ENCODE data around the gene PTCH1.

PTCH1 gene

GRCh38 chr9:95491543-95492320 is 25.0 kb downstream of the PTCH1 start:
- H3K4me1 ChIP-seq (ENCODE audit: control insufficient read depth in 1 of 2, insufficient read depth in 2 of 2, low read length in 2 of 2): peaks cover 20 to 23% of the 10 kb centered on the region in 2 donors
- H3K9me3 ChIP-seq (ENCODE audit: control insufficient read depth in 1 of 2, low read length in 2 of 2): no peaks in the 10 kb centered on the region
- no peak overlapping the region for H3K9ac ChIP-seq (ENCODE audit: low read depth in 1 of 2, low read length in 2 of 2)
- peak overlapping the region in 1 of 2 donors; percentile 6 for H3K4me3 ChIP-seq (ENCODE audit: low read depth in 1 of 2, low read length in 2 of 2)
- H3K27me3 ChIP-seq (ENCODE audit: control insufficient read depth in 1 of 2, insufficient read depth in 2 of 2, low read length in 2 of 2): no peaks in the 10 kb centered on the region
- no peak overlapping the region for H3K27ac ChIP-seq (ENCODE audit: low read depth, low read length)
- peaks cover 0 to 6% of the 10 kb centered on the region in 2 donors for H3K36me3 ChIP-seq (ENCODE audit: control insufficient read depth in 1 of 2, insufficient read depth in 2 of 2, low read length in 2 of 2)

GRCh38 chr9:95488954-95489353 is 27.8 kb downstream of the PTCH1 start:
- Histone ChIP-seq H3K4me1 (ENCODE audit: control insufficient read depth in 1 of 2, insufficient read depth in 2 of 2, low read length in 2 of 2) (peaks cover 15 to 18% of the 10 kb centered on the region in 2 donors), H3K27ac (ENCODE audit: low read depth, low read length) (no peak overlapping the region), H3K4me3 (ENCODE audit: low read depth in 1 of 2, low read length in 2 of 2) (no peak overlapping the region), H3K36me3 (ENCODE audit: control insufficient read depth in 1 of 2, insufficient read depth in 2 of 2, low read length in 2 of 2) (peaks cover 0 to 6% of the 10 kb centered on the region in 2 donors), H3K27me3 (ENCODE audit: control insufficient read depth in 1 of 2, insufficient read depth in 2 of 2, low read length in 2 of 2) (no peaks in the 10 kb centered on the region), H3K9ac (ENCODE audit: low read depth in 1 of 2, low read length in 2 of 2) (no peak overlapping the region), H3K9me3 (ENCODE audit: control insufficient read depth in 1 of 2, low read length in 2 of 2) (no peaks in the 10 kb centered on the region)

GRCh38 chr9:95486318-95486717 is 30.5 kb downstream of the PTCH1 start:
- Histone ChIP-seq H3K27ac (ENCODE audit: low read depth, low read length) (no peak overlapping the region), H3K4me3 (ENCODE audit: low read depth in 1 of 2, low read length in 2 of 2) (no peak overlapping the region), H3K27me3 (ENCODE audit: control insufficient read depth in 1 of 2, insufficient read depth in 2 of 2, low read length in 2 of 2) (no peaks in the 10 kb centered on the region), H3K4me1 (ENCODE audit: control insufficient read depth in 1 of 2, insufficient read depth in 2 of 2, low read length in 2 of 2) (peaks cover 10 to 12% of the 10 kb centered on the region in 2 donors), H3K9me3 (ENCODE audit: control insufficient read depth in 1 of 2, low read length in 2 of 2) (no peaks in the 10 kb centered on the region), H3K36me3 (ENCODE audit: control insufficient read depth in 1 of 2, insufficient read depth in 2 of 2, low read length in 2 of 2) (peaks cover 0 to 9% of the 10 kb centered on the region in 2 donors), H3K9ac (ENCODE audit: low read depth in 1 of 2, low read length in 2 of 2) (no peak overlapping the region)

DNA sequence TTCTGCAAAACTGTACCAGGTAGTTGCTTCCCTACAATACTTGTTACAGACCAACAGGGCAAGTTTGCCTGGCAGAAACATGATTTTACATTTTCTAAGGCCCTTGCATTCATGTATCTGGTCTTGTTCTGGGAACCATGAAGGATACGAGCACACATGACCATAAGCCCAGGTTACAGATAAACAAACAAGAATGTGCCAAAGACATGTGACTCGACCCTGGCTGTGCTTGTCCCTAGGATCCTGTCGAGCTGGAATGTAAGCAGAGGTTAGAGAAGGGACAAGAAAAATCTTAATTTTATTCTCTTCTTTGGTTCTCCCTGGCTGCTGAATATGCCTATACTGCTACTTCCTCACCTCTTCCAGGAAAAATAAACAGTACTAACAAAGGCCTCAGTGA is 32.5 kb downstream of the PTCH1 start:
- Histone ChIP-seq H3K27ac (ENCODE audit: low read depth, low read length) (no peak overlapping the region), H3K4me1 (ENCODE audit: control insufficient read depth in 1 of 2, insufficient read depth in 2 of 2, low read length in 2 of 2) (peaks cover 8 to 14% of the 10 kb centered on the region in 2 donors), H3K9ac (ENCODE audit: low read depth in 1 of 2, low read length in 2 of 2) (no peak overlapping the region), H3K27me3 (ENCODE audit: control insufficient read depth in 1 of 2, insufficient read depth in 2 of 2, low read length in 2 of 2) (no peaks in the 10 kb centered on the region), H3K4me3 (ENCODE audit: low read depth in 1 of 2, low read length in 2 of 2) (no peak overlapping the region), H3K36me3 (ENCODE audit: control insufficient read depth in 1 of 2, insufficient read depth in 2 of 2, low read length in 2 of 2) (peaks cover 7 to 25% of the 10 kb centered on the region in 2 donors), H3K9me3 (ENCODE audit: control insufficient read depth in 1 of 2, low read length in 2 of 2) (no peaks in the 10 kb centered on the region)

DNA sequence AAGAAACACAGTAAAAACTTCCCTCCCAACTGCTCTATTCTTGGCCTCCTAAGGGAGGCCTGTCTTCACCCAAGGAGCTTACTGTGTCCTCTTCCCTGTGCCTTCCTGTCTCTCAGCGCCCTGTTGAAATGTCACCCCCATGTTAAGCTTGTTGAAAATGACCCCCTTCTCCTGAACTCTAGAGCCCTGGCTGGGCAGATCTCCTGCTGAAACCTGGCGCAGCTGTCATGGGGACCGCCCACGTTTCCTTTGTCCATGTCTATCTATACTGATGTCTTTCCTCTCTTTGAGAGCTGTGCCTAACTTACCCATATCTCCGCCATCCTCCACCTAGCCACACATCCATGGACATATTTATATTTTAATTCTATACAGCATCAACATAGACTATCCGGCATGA is 33.3 kb downstream of the PTCH1 start:
- H3K9ac ChIP-seq (ENCODE audit: low read depth in 1 of 2, low read length in 2 of 2): no peak overlapping the region
- H3K9me3 ChIP-seq (ENCODE audit: control insufficient read depth in 1 of 2, low read length in 2 of 2): no peaks in the 10 kb centered on the region
- no peak overlapping the region for H3K27ac ChIP-seq (ENCODE audit: low read depth, low read length)

GRCh38 chr9:95482621-95483020 is 34.1 kb downstream of the PTCH1 start:
- Histone ChIP-seq H3K36me3 (ENCODE audit: control insufficient read depth in 1 of 2, insufficient read depth in 2 of 2, low read length in 2 of 2) (peaks cover 15 to 41% of the 10 kb centered on the region in 2 donors), H3K27ac (ENCODE audit: low read depth, low read length) (no peak overlapping the region), H3K4me1 (ENCODE audit: control insufficient read depth in 1 of 2, insufficient read depth in 2 of 2, low read length in 2 of 2) (peaks cover 8 to 20% of the 10 kb centered on the region in 2 donors), H3K9me3 (ENCODE audit: control insufficient read depth in 1 of 2, low read length in 2 of 2) (no peaks in the 10 kb centered on the region), H3K27me3 (ENCODE audit: control insufficient read depth in 1 of 2, insufficient read depth in 2 of 2, low read length in 2 of 2) (no peaks in the 10 kb centered on the region), H3K4me3 (ENCODE audit: low read depth in 1 of 2, low read length in 2 of 2) (no peak overlapping the region), H3K9ac (ENCODE audit: low read depth in 1 of 2, low read length in 2 of 2) (no peak overlapping the region)

More for the DNA sequence above, 33.3 kb downstream of the PTCH1 start:
- Histone ChIP-seq H3K4me3 (ENCODE audit: low read depth in 1 of 2, low read length in 2 of 2) (no peak overlapping the region), H3K36me3 (ENCODE audit: control insufficient read depth in 1 of 2, insufficient read depth in 2 of 2, low read length in 2 of 2) (peaks cover 7 to 33% of the 10 kb centered on the region in 2 donors), H3K4me1 (ENCODE audit: control insufficient read depth in 1 of 2, insufficient read depth in 2 of 2, low read length in 2 of 2) (peaks cover 8 to 20% of the 10 kb centered on the region in 2 donors), H3K27me3 (ENCODE audit: control insufficient read depth in 1 of 2, insufficient read depth in 2 of 2, low read length in 2 of 2) (no peaks in the 10 kb centered on the region)

- Histone ChIP-seq H3K27me3 (ENCODE audit: control insufficient read depth in 1 of 2, insufficient read depth in 2 of 2, low read length in 2 of 2) (no peaks in the 10 kb centered on the region), H3K27ac (ENCODE audit: low read depth, low read length) (no peak overlapping the region), H3K9ac (ENCODE audit: low read depth in 1 of 2, low read length in 2 of 2) (no peak overlapping the region), H3K36me3 (ENCODE audit: control insufficient read depth in 1 of 2, insufficient read depth in 2 of 2, low read length in 2 of 2) (peaks cover 27 to 57% of the 10 kb centered on the region in 2 donors), H3K4me3 (ENCODE audit: low read depth in 1 of 2, low read length in 2 of 2) (no peak overlapping the region), H3K9me3 (ENCODE audit: control insufficient read depth in 1 of 2, low read length in 2 of 2) (no peaks in the 10 kb centered on the region), H3K4me1 (ENCODE audit: control insufficient read depth in 1 of 2, insufficient read depth in 2 of 2, low read length in 2 of 2) (peaks cover under 1 to 13% of the 10 kb centered on the region in 2 donors)
Observed at GRCh38 chr9:95481000-95481399, 35.8 kb downstream of the PTCH1 start.

GRCh38 chr9:95480346-95480745 is 36.4 kb downstream of the PTCH1 start:
- H3K27me3 ChIP-seq (ENCODE audit: control insufficient read depth in 1 of 2, insufficient read depth in 2 of 2, low read length in 2 of 2): no peaks in the 10 kb centered on the region
- H3K36me3 ChIP-seq (ENCODE audit: control insufficient read depth in 1 of 2, insufficient read depth in 2 of 2, low read length in 2 of 2): peaks cover 31 to 64% of the 10 kb centered on the region in 2 donors
- H3K4me3 ChIP-seq (ENCODE audit: low read depth in 1 of 2, low read length in 2 of 2): no peak overlapping the region
- no peaks in the 10 kb centered on the region for H3K9me3 ChIP-seq (ENCODE audit: control insufficient read depth in 1 of 2, low read length in 2 of 2)
- no peak overlapping the region for H3K27ac ChIP-seq (ENCODE audit: low read depth, low read length)
- peaks cover 0 to 13% of the 10 kb centered on the region in 2 donors for H3K4me1 ChIP-seq (ENCODE audit: control insufficient read depth in 1 of 2, insufficient read depth in 2 of 2, low read length in 2 of 2)
- no peak overlapping the region for H3K9ac ChIP-seq (ENCODE audit: low read depth in 1 of 2, low read length in 2 of 2)

DNA sequence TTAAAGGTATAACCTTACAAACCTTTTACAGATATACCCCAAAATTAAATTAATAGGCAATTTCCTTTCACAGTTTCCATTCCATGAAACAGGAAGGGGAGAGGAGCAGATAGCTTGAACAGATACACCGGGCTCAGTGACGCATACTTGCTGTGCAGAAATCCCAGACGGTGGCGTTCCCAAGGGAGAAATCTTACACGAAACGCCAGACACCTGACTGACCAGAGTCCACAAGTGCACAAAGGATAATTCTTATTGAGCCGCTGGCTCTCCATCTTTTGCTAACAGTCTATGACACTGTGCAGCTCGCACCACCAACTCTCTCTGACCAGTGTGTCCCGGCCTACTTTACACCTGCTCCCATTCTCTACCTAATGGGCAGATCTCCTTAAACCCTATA is 37.4 kb downstream of the PTCH1 start:
- no peaks in the 10 kb centered on the region for H3K27me3 ChIP-seq (ENCODE audit: control insufficient read depth in 1 of 2, insufficient read depth in 2 of 2, low read length in 2 of 2)
- no peak overlapping the region for H3K27ac ChIP-seq (ENCODE audit: low read depth, low read length)
- H3K9ac ChIP-seq (ENCODE audit: low read depth in 1 of 2, low read length in 2 of 2): no peak overlapping the region
- H3K4me1 ChIP-seq (ENCODE audit: control insufficient read depth in 1 of 2, insufficient read depth in 2 of 2, low read length in 2 of 2): peaks cover 0 to 12% of the 10 kb centered on the region in 2 donors
- H3K9me3 ChIP-seq (ENCODE audit: control insufficient read depth in 1 of 2, low read length in 2 of 2): no peaks in the 10 kb centered on the region
- H3K4me3 ChIP-seq (ENCODE audit: low read depth in 1 of 2, low read length in 2 of 2): no peak overlapping the region
- H3K36me3 ChIP-seq (ENCODE audit: control insufficient read depth in 1 of 2, insufficient read depth in 2 of 2, low read length in 2 of 2): peaks cover 31 to 71% of the 10 kb centered on the region in 2 donors

- peaks cover 0 to 9% of the 10 kb centered on the region in 2 donors for H3K4me1 ChIP-seq (ENCODE audit: control insufficient read depth in 1 of 2, insufficient read depth in 2 of 2, low read length in 2 of 2)
- no peak overlapping the region for H3K4me3 ChIP-seq (ENCODE audit: low read depth in 1 of 2, low read length in 2 of 2)
- no peak overlapping the region for H3K9ac ChIP-seq (ENCODE audit: low read depth in 1 of 2, low read length in 2 of 2)
- H3K27ac ChIP-seq (ENCODE audit: low read depth, low read length): no peak overlapping the region
- no peaks in the 10 kb centered on the region for H3K9me3 ChIP-seq (ENCODE audit: control insufficient read depth in 1 of 2, low read length in 2 of 2)
- no peaks in the 10 kb centered on the region for H3K27me3 ChIP-seq (ENCODE audit: control insufficient read depth in 1 of 2, insufficient read depth in 2 of 2, low read length in 2 of 2)
- H3K36me3 ChIP-seq (ENCODE audit: control insufficient read depth in 1 of 2, insufficient read depth in 2 of 2, low read length in 2 of 2): peaks cover 31 to 72% of the 10 kb centered on the region in 2 donors
Observed at GRCh38 chr9:95478335-95478734, 38.4 kb downstream of the PTCH1 start.

Measured in duodenal mucosa (tissue), 2 donors.